NCI-H1930 (cell line): ENCODE data around the gene PARVG.

Source experiments
- DNase-seq, 2 experiments: peaks; one replicate each; lab custom pipeline; 2025; lab: John Stamatoyannopoulos, UW

PARVG gene

GRCh38 chr22:44180706-44181032 lies at the start of gene PARVG:
Gene PARVG, plus strand, starts transcription at chr22:44180925. Its CDS starts 2,405 bp downstream, at chr22:44183330.
- DNase-seq: no peak

- DNase-seq: no peak
Measured at GRCh38 chr22:44131412-44131811, 49.3 kb upstream of the PARVG start.

GRCh38 chr22:44131989-44132685 lies 48.6 kb upstream of the PARVG start:
- no peak for DNase-seq

- DNase-seq: no peak
Measured at GRCh38 chr22:44132724-44133123, 48.0 kb upstream of the PARVG start.

GRCh38 chr22:44133161-44133560 lies 47.6 kb upstream of the PARVG start:
- DNase-seq: no peak

- no peak for DNase-seq
Measured at GRCh38 chr22:44133901-44134571, 46.7 kb upstream of the PARVG start.

GRCh38 chr22:44136112-44136511 lies 44.6 kb upstream of the PARVG start:
- no peak for DNase-seq

- no peak for DNase-seq
Measured at GRCh38 chr22:44136786-44137185, 43.9 kb upstream of the PARVG start.

GRCh38 chr22:44137415-44137814 lies 43.3 kb upstream of the PARVG start:
- DNase-seq: no peak

GRCh38 chr22:44139773-44140172 lies 41.0 kb upstream of the PARVG start:
- no peak for DNase-seq

- DNase-seq: no peak
Measured at GRCh38 chr22:44142421-44143104, 38.2 kb upstream of the PARVG start.

GRCh38 chr22:44143105-44143474 lies 37.6 kb upstream of the PARVG start:
- DNase-seq: no peak

- no peak for DNase-seq
Measured at GRCh38 chr22:44143579-44143978, 37.1 kb upstream of the PARVG start.

- DNase-seq: no peak
Measured at GRCh38 chr22:44144046-44144569, 36.6 kb upstream of the PARVG start.

- DNase-seq: no peak
Measured at GRCh38 chr22:44145544-44145943, 35.2 kb upstream of the PARVG start.

- DNase-seq: no peak
Measured at GRCh38 chr22:44146088-44146861, 34.5 kb upstream of the PARVG start.

GRCh38 chr22:44147008-44147645 lies 33.6 kb upstream of the PARVG start:
- no peak for DNase-seq

- DNase-seq: no peak
Measured at GRCh38 chr22:44147821-44148574, 32.7 kb upstream of the PARVG start.

- DNase-seq: no peak
Measured at GRCh38 chr22:44151676-44152075, 29.0 kb upstream of the PARVG start.

GRCh38 chr22:44153710-44154109 lies 27.0 kb upstream of the PARVG start:
- no peak for DNase-seq

GRCh38 chr22:44154436-44154942 lies 26.2 kb upstream of the PARVG start:
- DNase-seq: no peak
